Upper lobe of left lung (tissue), 4 donors: Measurements from ENCODE around the gene VWA5B1.

ENCODE experiments used
- CTCF ChIP-seq, 6 experiments: fragments of 450-650 bp in 4 of 6; fragments of 200-600 bp in 2 of 6; sonication (generic) in 2 of 6; IDR thresholded peaks; one replicate each; pipeline ENCODE4 v1.5.1; 2016 to 2019; ENCODE audit warnings: antibody characterized with exemption in 6 of 6
- POLR2A ChIP-seq, 4 donors: fragments of 450-650 bp; IDR thresholded peaks; one replicate each; pipeline ENCODE4 v1.5.1; 2016 to 2017; ENCODE audit warnings: antibody characterized with exemption in 4 of 4, mild to moderate bottlenecking in 2 of 4

DNA sequence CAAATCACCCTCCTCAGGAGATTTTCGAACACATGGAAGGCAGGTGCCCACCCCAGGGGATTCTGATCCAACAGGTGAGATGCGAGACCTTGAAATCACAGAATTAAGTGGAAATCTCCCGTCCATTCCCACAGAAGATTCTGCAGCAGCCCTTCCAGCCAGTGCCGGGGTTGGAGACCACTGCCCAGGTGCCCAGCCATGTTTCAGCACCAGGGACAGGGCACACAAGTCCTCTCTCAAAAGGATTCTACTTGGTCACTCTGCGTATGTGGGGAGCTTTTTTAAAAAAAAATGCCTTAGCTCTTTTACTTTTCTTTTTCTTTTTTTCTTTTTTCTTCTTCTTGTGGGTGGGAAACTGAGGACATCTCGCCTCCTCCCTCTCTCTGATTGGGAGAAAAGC, 80.7 kb downstream of the VWA5B1 start:
- TF ChIP-seq CTCF (IDR thresholded peaks at IDR 0.05) (no peak), POLR2A (IDR thresholded peaks at IDR 0.05) (no peak)
